Testis (tissue), 3 donors: ENCODE measurements around the gene PROC. TPM values are rescaled to one million over a fixed set of nuclear protein-coding genes. Genes with fewer than 3 reads are reported as not detected.

Source experiments
- DNase-seq: peaks from one replicate; pipeline ENCODE4 v3.0.0-alpha.2; 2019
- H3K27ac ChIP-seq, 2 donors: fragments of 200-600 bp; sonication (generic); one replicate each; pipeline ENCODE4 v1.5.1; 2019
- H3K27me3 ChIP-seq: fragments of 200-600 bp; sonication (generic); one replicate; pipeline ENCODE4 v1.5.1; 2019
- H3K36me3 ChIP-seq: fragments of 200-600 bp; sonication (generic); one replicate; pipeline ENCODE4 v1.5.1; 2017; ENCODE audit warnings: low read depth; ENCODE audit errors: missing control alignments
- H3K4me1 ChIP-seq: fragments of 200-600 bp; sonication (generic); one replicate; pipeline ENCODE4 v1.5.1; 2019
- H3K4me3 ChIP-seq, 2 donors: fragments of 200-600 bp; sonication (generic); one replicate each; pipeline ENCODE4 v1.5.1; 2017 to 2019
- H3K9me3 ChIP-seq: fragments of 200-600 bp; sonication (generic); one replicate; pipeline ENCODE4 v1.5.1; 2017
- POLR2A ChIP-seq: fragments of 450-650 bp; IDR thresholded peaks from one replicate; pipeline ENCODE4 v1.6.1; 2017; ENCODE audit warnings: antibody characterized with exemption, mild to moderate bottlenecking, moderate library complexity
- WGBS, 2 donors: methylation state at CpG; one replicate each; pipeline ENCODE4 v1.1.5; 2018; 5-methylcytosine and 5-hydroxymethylcytosine counted together
- intact Hi-C: fragments of 100-400 bp; cut with DNase I; formaldehyde crosslinking; loops from one replicate; pipeline ENCODE4 v1.15.1; 2023; ENCODE audit warnings: low total_unique reads
- polyA plus RNA-seq: library from polyadenylated mRNA; stranded (reverse); fragments of 350-450 nt; fragmentation: Illumina TruSeq; extraction: RNeasy Lipid Tissue Mini Kit (QIAGEN cat#74804); gene quantifications from one replicate; pipeline ENCODE4 v1.2.3, GENCODE V29; 2014; ENCODE audit warnings: low read depth, low replicate concordance; ENCODE audit not compliant: insufficient read depth
- total RNA-seq, 2 donors: library from RNA; depleted of rRNA; stranded (reverse); fragments of >200 nt; gene quantifications; one replicate each; pipeline ENCODE4 v1.2.3, GENCODE V29; 2016
- TF ChIP-seq, protein P1 (sequence below), 3 experiments: fragments of 450-650 bp in 2 of 3; fragments of 200-600 bp in 1 of 3; sonication (generic) in 1 of 3; IDR thresholded peaks; one replicate each; pipeline ENCODE4 v1.5.1; 2016 to 2019; ENCODE audit warnings: antibody characterized with exemption in 3 of 3, mild to moderate bottlenecking in 2 of 3, moderate library complexity in 1 of 3

Gene PROC
- total and polyA plus RNA-seq, 3 donors from 2014 or later: 0.63 TPM; not detected in 2

DNA sequence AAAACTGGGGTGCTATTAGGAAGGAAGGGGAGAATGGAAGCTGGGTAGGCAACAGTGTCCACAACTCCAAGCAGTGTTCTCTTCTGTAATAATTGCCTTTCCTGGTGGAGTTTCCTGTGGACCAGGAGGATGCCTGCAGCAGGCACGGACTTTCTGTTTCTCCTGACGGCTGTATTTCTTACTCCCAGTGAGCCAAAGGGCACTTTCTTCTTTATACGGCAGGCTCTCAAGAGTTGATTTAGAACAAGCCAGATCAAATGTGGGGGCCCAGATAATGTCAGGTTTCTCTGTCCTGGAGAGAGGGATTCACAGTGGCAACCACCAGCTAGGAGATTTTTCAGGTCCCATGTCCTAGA is 13.0 kb upstream of the PROC start:
- Histone ChIP-seq H3K4me1 (peaks cover 5% of the 10 kb centered on the region), H3K36me3 (no peaks in the 10 kb centered on the region), H3K27me3 (no peaks in the 10 kb centered on the region), H3K9me3 (no peaks in the 10 kb centered on the region), H3K27ac (no peak overlapping the region), H3K4me3 (no peak overlapping the region)
- TF ChIP-seq, protein P1, sequence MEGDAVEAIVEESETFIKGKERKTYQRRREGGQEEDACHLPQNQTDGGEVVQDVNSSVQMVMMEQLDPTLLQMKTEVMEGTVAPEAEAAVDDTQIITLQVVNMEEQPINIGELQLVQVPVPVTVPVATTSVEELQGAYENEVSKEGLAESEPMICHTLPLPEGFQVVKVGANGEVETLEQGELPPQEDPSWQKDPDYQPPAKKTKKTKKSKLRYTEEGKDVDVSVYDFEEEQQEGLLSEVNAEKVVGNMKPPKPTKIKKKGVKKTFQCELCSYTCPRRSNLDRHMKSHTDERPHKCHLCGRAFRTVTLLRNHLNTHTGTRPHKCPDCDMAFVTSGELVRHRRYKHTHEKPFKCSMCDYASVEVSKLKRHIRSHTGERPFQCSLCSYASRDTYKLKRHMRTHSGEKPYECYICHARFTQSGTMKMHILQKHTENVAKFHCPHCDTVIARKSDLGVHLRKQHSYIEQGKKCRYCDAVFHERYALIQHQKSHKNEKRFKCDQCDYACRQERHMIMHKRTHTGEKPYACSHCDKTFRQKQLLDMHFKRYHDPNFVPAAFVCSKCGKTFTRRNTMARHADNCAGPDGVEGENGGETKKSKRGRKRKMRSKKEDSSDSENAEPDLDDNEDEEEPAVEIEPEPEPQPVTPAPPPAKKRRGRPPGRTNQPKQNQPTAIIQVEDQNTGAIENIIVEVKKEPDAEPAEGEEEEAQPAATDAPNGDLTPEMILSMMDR (IDR thresholded peaks at IDR 0.05): no peak
- TF ChIP-seq POLR2A: no peak
- intact Hi-C loops: no loop called here
- 55 to 62% methylated on average over 3 of the region's 3 CpGs for WGBS, 2 donors
- DNase-seq: peak; percentile 12

DNA sequence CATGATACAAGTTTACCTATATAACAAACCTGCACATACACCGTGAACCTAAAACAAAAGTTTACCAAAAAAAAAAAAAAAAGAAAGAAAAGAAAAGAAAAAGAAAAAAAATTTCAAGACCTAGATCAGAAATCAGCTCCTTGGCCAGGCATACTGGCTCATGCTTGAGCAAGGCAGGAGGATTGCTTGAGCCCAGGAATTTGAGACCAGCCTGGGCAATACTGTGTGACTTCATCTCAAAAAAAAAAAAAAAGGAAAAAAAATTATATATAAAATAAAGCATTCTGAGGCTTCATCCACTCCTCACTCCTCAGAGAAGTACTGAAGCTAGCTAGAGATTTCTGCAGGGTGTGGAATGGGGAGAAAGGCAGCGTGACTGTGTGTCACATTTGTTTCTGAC is 11.8 kb upstream of the PROC start:
- no peaks in the 10 kb centered on the region for H3K36me3 ChIP-seq
- no peak overlapping the region for H3K4me3 ChIP-seq
- DNase-seq: peak; percentile 13
- intact Hi-C loops: no loop called here
- H3K27me3 ChIP-seq: no peaks in the 10 kb centered on the region
- no peak overlapping the region for H3K27ac ChIP-seq
- TF ChIP-seq, protein P1 (IDR thresholded peaks at IDR 0.05): no peak
- no peak for TF ChIP-seq POLR2A
- H3K9me3 ChIP-seq: no peaks in the 10 kb centered on the region
- H3K4me1 ChIP-seq: peaks cover 5% of the 10 kb centered on the region
- WGBS, 2 donors: 95% methylated on average over 2 of the region's 2 CpGs

DNA sequence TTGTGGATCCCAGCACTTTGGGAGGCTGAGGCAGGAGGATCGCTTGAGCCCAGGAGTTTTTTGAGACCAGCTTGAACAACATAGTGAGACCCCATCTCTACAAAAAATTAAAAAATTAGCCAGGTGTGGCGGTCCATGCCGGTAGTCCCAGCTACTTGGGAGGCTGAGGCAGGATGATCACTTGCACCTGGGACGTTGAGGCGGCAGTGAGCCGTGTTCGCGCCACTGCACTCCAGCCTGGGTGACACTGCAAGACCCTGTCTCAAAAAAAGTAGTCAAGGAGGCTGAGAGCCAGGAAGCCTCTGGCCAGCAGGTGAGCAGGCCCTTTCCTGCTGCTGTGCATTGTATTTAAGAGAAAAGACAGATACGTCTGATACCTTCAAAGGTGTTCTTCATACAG is 11.1 kb upstream of the PROC start:
- no peaks in the 10 kb centered on the region for H3K36me3 ChIP-seq
- peak overlapping the region in 1 of 2 donors; percentile 95 for H3K27ac ChIP-seq
- no peak overlapping the region for H3K4me3 ChIP-seq
- TF ChIP-seq, protein P1 (IDR thresholded peaks at IDR 0.05): no peak
- DNase-seq: peak; percentile 12
- H3K27me3 ChIP-seq: no peaks in the 10 kb centered on the region
- H3K4me1 ChIP-seq: peaks cover 5% of the 10 kb centered on the region
- no peaks in the 10 kb centered on the region for H3K9me3 ChIP-seq
- intact Hi-C loops: no loop called here
- 94 to 95% methylated on average over 9 of the region's 9 CpGs for WGBS, 2 donors

DNA sequence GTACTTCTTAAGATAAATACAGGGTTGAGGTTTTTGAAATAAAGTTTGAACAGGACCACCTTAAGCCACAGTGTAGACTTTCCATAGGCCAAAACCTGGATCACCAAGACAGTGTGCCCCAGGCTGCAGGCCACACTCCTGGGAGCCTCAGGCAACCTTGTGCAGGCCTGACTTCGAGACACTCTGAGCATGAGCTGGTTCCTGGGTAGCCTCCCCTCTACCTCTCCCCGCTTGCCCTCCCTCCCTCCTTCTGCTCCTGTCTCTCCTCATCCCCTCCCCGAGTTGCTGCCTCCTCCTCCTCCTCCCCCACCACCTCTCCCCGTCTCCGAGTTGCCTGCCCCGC is 10.6 kb upstream of the PROC start:
- 0 to 6% methylated on average over 2 to 6 of the region's 6 CpGs for WGBS, 2 donors
- TF ChIP-seq POLR2A: no peak
- TF ChIP-seq, protein P1 (IDR thresholded peaks at IDR 0.05): no peak
- no peak for DNase-seq
- Histone ChIP-seq H3K27ac (peak overlapping the region; percentile 46 to 95), H3K27me3 (no peaks in the 10 kb centered on the region), H3K9me3 (no peaks in the 10 kb centered on the region), H3K36me3 (no peaks in the 10 kb centered on the region), H3K4me1 (peaks cover 5% of the 10 kb centered on the region), H3K4me3 (peak overlapping the region; percentile 55 to 60)
- intact Hi-C loops: no loop called here

DNA sequence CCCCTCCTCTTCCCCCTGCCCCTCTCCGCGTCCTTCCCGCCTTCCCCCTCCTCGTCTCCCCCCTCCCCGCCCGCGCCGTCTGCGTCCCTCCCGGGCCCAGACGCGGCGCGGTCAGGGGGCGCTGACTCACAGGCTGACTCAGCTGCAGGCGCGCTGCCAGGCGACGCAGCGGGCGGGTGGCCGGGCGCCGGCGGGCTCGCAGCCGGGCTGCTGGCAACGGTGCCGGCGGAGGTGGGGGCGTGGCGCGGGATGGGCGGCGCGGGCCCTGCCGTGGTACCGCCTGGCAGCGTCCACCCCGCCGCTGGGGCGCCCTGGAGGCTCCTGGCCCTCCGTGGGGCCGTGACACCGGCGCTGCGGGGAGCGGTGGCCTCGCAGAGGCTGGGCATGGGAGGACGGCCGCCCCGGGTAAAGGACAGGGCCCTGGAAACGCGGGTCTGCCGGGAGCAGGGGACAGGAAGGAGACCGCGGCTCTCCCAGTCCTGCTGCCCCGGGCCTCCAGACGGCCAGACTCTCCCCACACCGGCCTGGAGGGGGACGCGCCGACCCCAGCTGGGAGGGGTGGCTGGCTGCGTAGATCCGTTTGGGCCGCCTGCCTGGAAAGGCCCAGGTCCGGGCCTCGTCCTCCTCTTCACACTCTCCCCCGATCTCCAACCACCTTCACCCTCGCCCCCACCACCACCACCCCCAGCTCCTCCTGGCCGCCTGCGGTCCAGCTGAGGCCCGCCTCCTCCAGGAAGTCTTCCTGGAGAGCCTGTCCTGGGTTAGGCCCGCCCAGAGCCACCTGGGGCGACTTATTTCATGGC is 10.0 kb upstream of the PROC start:
- DNase-seq: peak; percentile 88
- peaks cover 5% of the 10 kb centered on the region for H3K4me1 ChIP-seq
- H3K4me3 ChIP-seq: peak overlapping the region; percentile 55 to 60
- WGBS, 2 donors: 11 to 19% methylated on average over 5 to 21 of the region's 75 CpGs
- no peaks in the 10 kb centered on the region for H3K36me3 ChIP-seq
- intact Hi-C loops: no loop called here
- peak overlapping the region; percentile 84 to 95 for H3K27ac ChIP-seq
- H3K27me3 ChIP-seq: no peaks in the 10 kb centered on the region
- H3K9me3 ChIP-seq: no peaks in the 10 kb centered on the region
- TF ChIP-seq, protein P1 (IDR thresholded peaks at IDR 0.05): no peak
- no peak for TF ChIP-seq POLR2A
